HG03039 (cell line): ENCODE data around the gene BPTF.
A peak's percentile ranks its signal among the peaks of the same experiment; 100 is the strongest.
"Not testable (repeated sequence)": the region's sequence is repeated elsewhere in the genome, so short reads cannot be mapped to it uniquely, and the experiment has no call there.

Source experiments
- ATAC-seq: cut with Tn5 transposase; IDR thresholded peaks from one replicate; pipeline ENCODE4 v1.9.1; 2021; ENCODE audit warnings: mild to moderate bottlenecking, moderate library complexity; ENCODE audit not compliant: unreplicated experiment

The BPTF gene

DNA sequence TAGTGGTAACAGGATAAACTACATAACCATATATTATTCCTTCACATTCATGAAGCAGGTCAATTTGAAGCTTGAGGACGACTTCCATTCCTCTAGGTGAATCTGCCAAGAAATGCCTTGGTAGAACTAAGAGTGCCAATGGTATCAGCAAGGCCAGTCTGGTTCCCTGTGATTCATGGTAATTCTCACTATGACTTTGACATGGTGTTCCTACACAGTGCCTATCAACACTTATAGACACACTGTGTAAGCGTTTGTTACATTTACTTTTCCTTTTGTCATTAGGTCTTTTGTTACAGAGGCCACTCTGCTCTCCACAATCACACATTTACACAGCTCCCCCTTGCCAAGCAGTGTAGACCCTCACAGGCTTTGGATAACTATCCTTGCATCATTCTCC, 136.9 kb downstream of the BPTF start:
- ATAC-seq, result not testable (repeated sequence)

DNA sequence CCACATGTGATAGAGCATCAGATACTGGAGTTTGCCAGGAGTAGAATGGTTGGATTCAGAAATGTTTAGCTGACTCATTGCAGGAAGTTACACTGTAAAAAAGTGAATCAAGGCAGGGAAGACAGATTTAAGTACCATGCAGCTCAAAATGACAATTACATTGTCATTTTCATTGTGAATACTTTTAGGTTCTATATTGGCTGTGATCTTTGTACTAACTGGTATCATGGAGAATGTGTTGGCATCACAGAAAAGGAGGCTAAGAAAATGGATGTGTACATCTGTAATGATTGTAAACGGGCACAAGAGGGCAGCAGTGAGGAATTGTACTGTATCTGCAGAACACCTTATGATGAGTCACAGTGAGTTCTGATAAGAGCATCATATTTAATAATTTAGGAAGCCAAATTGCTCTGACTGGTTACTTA, 137.9 kb downstream of the BPTF start:
- peak; percentile 49 for ATAC-seq

DNA sequence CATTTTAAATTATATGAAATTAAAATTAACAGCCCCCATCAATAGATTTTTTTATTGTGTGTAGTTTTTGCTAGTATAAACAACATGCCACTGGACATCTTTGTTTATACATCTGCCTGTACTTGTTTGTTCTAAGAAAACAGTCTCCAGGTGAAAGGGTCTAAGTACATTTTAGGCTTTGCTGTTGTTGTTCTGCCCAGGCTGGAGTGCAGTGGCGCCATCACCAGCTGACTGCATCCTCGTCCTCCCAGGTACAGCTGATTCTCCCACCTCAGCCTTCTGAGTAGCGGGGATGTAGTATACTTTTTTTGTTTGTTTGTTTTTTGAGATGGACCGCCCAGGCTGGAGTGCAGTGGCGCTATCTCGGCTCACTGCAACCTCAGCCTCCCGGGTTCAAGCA, 145.5 kb downstream of the BPTF start:
- ATAC-seq, result no peak

DNA sequence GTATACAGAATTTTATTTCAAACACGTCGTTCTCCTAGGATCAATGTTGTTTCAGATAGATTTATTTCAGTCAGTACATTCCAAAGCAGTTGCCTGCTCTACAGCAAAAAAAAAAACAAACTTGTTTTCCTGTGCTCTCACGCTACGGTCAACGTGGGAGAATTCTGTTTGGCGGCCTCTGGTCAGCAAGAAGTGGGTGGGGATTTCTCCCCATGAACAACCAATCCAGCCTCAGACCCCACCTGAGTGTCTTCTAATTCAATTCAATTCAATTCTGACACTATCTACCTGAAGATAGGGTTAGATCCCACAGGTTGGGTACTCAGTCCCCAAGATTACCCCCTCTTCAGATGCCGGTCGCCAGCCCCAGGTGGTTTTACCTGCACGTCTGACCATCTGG, 148.9 kb downstream of the BPTF start:
- ATAC-seq, result no peak

DNA sequence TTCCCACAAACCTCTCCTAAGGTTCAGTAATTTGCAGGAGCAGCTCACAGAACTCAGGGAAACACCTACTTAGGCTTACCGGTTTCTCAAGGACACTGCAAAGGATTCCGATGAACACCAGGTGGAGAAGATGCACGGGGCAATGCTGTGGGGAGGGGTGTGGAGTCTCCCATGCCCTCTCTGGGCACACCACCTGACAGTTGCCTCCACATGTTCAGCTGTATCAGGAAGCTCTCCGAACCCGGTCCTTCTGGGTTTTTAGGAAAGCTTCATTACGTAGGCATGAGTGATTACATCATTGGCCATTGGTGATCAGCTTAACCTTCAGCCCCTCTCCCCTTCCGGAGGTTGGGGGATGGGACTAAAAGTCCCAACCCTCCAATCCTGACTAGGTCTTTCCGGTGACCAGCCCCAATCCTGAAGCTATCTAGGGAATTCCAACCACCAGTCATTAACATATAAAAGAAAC, 149.3 kb downstream of the BPTF start:
- ATAC-seq, result no peak

DNA sequence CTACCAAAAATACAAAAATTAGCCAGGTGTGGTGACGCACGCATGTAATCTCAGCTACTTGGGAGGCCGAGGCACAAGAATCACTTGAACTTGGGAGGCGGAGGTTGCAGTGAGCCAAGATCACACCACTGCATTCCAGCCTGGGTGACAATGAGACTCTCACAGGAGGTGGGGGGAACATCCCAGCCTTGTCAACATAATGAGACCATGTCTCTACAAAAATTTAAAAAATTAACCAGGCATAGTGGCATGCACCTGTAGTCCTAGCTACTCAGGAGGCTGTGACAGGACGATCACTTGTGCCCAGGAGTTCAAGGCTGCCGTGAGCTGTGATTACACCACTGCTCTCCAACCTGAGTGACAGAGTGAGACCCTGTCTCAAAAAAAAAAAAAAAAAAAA, 151.0 kb downstream of the BPTF start:
- not testable (repeated sequence) for ATAC-seq

DNA sequence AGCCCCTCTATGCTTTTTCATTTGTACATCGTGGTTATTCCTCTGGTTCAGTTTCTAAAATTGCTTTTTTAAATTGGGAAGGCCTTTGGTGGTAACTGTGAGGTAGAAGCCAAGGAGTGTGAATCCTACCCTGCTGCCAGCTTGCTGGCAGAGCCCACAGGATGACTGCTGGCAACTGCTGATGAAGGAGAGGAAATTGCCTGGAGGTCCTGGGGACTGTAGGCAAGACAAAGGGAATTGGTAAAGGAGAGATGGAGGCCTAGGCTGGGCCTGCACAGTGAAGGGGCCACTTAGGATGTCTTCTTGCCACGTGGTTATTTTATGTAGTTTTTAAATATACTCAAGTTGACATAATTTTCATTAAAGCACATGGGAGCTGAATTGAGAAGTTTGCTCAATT, 155.2 kb downstream of the BPTF start:
- ATAC-seq, result no peak

DNA sequence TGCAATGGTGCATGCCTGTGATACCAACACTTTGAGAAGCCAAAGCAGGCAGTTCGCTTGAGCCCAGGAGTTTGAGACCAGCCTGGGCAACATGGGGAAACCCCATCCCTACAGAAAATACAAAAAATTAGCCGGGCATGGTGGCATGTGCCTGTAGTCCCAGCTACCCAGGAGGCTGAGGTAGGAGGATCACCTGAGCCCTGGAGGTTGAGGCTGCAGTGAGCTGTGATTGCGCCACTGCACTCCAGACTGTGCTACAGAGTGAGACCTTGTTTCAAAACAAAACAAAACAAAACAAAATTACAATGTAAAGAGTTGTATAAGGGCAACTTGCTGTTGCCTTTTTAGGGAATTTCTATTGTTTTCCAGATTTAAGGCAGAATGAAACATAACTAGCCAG, 155.6 kb downstream of the BPTF start:
- ATAC-seq, result not testable (repeated sequence)

DNA sequence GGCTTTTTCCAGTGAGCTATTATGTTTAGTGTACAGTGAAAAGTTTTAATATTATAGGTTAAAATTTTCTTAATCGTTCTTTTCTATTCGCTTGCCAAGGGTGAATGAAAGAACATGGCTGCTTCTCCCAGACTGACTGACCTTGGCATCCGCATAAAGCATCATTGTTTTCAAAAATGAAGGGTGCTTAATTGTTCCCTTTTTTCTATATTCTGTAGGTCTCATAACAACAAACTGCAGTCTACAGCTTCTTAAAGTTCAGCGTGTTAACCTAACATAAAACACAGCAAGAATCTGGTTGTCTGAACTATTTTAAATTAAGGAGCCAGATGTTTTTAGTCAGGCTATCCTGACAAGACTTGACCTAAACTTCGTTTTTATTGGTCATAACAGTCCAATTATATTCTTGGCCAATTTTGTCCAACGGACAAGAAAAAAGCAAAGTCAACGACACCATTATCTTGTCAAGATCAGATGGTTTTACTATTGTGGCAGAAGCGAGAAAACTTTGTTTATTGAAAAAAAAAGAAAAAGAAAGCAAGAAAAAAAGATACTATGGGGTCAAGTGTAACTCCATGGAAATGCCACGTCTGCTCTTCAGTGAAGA, 156.8 kb downstream of the BPTF start:
- ATAC-seq, result no peak

DNA sequence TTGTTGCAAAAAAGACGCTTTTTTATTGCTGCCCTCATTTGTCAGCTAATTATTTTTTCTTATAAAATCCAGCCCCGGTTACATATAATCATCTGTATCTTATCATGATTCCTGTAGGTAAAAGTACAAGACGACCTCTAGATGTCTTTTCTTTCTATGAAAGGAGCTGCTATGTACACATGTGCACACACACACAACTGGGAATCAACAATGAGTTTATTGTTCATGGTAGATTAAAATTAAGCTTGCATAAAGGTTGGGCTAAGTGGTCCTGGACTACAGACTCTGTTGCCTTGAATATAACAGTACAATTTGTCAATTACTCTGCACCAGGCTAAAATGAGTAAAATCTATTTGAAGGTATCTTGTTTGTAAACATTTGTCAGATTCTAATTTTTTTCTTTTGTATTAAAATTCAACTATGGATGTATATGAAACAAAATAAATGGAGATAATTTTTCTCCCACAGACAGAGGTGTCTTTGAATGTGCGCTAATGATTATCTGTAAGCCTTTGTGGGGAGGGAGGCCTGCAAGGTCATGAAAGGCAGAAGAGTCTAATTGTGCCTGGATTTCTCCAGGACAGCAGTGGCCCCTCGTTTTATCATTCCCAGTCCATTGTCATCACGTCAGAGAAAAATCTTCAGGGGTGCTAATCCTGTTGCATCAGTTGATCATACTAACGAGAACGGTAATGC, 157.5 kb downstream of the BPTF start:
- no peak for ATAC-seq

DNA sequence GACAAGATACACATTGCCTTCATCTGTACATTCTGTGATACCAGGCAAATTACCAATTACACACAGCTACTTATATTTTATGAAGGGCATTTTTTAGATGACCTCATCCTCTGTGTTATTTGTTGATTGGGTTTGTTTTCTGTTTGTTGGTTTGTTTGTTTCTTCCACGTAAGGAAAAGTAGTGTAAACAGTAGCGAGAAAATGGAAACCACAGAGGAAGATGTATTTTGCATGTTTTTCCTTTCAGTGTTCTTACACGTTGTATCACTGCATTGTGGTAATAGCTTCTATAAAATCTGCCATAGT, 158.0 kb downstream of the BPTF start:
- ATAC-seq, result no peak

DNA sequence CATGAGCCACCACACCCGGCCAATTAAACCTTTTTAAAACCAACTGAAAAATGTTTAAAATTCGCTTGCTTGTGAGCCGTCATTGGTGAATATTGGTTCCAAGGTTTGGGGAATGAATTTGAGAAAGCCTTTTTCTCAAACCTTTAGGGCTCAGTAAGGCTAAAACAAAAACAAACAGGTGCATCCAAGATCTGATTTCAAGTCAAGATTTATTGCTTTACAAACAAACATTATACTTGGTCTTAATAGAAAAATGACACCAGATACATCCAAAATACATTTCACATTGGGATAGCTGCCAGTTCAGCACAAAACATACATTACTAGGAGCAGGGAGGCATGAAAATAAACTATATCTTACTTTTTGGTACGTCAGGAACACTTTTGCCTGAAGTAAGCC, 165.6 kb downstream of the BPTF start:
- no peak for ATAC-seq

DNA sequence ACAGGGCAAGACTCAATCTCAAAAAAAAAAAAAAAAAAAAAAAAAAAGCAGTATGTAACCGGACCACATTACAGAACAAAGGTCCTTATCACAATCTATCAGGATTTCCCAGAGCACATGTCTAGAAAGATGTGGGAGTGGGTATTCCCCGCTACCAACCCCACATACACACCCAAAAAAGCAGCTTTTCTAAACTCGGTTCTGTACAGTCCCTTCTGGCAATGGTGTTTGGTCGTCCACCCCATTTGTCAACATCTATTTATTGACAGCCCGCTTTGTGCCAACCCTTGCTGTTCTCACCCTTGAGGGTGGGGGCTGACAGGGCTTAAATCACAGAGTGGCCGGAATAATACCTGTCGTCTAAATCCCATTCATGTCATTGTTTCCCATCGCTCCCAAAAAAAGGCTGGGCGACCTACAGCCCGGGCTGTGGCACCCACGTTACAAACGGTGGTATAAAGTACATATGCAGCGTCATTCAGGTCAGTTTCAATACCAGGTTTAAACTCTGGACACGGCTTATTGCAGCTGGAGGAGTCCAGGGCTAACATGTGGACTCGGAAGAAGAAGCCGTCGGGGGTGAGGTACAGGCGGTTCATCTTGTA, 167.3 kb downstream of the BPTF start:
- ATAC-seq, result no peak

DNA sequence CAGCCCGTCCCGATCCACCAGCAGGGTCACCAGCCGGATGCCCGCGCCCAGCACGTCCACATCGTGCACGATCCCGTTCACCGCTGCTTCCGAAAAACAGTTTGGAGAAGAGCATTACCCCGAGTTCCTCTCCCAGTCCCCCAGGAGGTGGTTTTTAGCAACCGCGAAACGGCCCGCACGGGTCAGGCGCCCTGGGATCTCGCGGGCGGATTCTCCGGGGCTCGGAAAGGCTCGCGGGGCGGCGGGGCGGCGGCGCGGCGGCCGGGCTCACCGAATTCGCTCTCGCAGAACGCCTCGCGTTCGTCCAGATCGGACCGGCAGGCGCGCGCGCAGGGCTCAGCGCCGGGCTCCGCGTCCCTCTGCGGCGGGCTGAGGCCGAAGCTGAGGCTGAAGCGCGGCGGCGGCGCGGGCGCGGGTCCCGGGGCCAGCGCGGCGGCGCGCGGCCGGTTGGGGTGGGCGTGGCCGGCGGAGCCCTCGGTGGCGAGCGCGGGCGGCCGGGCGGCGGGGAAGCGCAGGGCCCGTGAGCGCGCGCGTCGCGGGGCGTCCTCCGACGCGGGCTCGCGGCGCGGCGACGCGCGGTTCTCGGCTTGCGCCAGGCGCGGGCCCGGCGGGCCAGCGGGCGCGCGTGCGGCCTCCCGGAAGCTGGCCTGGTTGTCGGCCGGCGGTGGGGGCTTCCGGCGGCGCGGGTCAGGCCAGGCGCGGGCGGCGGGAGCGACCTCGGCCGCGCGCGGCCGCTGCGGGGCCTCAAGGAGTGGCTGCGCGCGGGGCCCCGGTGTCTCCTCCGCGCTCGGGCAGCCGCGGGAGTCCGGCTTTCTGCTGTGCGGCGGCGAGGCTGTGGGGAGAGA, 168.1 kb downstream of the BPTF start:
- peak; percentile 66 for ATAC-seq

DNA sequence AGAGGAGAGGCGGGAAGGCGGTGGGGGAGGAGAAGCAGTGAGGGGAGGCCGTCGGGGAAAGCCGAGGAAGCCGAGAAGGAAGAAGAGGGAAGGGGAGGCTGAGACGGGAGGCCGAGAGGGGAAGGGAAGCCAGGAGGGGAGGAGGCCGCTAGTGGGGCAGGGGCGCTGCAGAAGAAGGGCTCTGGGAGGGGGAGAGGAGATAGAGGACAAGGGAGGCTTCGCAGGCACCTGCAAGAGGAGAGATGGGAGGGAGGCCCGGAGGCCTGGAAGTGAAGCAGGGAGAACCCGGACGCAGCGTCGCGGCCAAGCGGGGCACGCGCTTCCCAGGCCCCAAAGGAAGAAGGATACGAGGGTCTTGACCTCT, 168.7 kb downstream of the BPTF start:
- ATAC-seq, result no peak

DNA sequence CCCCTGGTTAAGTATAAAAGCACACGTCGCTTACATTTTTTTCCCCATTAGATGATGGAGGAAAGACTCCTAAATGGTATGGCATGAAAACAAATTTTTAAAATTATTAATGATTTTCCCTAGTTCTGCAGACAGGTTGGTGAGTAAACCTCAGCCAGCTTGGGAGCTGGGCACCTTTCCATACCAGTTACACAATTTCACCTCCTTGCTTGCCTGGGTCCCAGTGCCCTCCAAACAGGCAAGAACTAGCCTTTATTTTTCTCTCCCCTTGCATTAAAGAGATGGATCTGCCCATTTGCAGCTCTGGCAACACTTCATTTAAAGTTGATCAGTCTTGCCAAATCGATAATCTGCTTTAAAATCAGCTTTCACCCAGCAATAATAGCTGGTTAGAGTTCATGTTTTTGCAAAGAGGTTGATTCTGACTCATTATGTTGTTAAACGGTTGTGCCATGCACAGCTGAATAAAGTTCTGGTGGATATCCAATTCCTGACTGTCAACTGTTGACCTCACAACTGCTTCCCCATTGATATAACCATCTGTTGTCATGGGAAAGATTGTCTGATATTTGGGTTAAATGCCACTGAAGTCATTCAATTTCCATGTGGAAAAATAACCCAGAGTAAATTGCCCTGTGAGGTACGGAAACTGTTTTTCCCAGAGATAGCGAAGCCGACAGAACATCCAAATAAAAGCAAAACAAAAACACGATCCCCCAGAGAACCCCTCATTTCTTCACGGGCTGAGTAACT, 169.7 kb downstream of the BPTF start:
- no peak for ATAC-seq

DNA sequence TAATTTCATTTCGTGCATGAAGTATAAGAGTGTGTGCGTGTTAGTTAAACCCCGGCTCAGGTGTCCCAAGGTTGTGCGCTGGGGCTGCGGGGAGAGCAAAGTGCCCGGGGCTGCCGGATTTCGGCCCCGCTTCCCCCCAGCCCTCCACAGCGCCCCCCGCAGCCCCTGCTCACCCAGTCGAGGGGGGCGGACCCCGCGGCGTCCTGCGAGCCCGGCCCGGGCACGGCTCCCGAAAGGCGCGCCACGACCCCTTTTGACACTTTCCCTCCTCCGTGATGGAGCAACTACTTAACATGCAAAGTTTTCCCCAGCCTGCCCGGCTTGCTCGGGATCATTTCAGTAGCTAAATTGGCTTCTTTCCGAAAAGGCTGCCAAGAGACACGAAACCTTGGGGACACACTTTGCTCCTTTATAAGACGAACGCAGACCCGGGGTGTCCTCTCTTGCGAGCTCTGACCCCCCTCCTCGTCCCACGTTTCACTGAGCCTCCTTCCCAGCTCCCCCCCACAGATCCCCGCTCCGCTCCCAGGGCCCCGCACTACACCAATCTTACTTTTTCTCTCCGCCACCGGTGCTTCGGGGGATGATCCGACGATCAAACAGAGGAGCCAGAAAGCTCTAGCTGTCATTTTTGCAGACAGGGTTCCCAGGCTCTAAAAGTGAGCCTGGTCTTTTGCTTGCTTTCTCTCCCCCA, 170.4 kb downstream of the BPTF start:
- no peak for ATAC-seq

DNA sequence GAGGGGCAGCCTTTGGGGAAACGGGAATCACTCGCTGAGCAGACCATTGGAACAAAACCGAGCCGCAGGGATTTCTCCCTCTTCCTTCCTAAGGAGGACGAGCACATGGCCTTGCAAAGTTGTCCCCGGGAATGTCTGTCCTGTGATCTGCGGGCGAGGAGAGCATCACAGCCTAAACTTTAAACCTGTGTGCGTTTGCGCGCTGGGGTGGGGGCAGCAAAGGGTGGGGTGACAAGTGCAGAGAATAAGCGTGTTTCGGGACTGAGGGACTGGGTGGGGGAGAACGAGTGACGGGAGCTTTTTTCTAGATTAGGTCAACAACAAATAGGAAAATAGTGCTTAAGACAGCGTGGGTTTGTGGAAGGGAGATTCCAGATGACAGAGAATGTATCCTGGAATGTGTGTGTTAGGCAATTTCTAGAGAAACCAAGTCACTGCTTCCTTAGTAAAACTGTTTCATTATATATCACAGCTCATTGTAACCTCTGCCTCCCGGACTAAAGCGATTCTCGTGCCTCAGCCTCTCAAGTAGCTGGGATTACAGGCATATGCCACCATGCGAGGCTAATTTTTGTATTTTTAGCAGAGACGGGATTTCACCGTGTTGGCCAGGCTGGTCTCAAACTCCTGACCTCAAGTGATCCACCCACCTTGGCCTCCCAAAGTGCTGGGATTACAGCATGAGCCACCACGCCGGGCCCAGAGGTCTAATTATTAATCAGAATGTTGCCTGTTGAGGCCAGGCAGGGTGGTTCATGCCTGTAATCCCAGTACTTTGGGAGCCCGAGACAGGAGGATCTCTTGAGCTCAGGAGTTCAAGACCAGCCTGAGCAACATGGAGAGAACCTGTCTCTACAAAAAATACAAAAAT, 171.2 kb downstream of the BPTF start, which contains the start of gene C17orf58:
C17orf58 (minus strand) TSS at position 169 of the 871 bp plus-strand sequence. CDS start 271 bp downstream, outside the sequence.
- not testable (repeated sequence) for ATAC-seq

DNA sequence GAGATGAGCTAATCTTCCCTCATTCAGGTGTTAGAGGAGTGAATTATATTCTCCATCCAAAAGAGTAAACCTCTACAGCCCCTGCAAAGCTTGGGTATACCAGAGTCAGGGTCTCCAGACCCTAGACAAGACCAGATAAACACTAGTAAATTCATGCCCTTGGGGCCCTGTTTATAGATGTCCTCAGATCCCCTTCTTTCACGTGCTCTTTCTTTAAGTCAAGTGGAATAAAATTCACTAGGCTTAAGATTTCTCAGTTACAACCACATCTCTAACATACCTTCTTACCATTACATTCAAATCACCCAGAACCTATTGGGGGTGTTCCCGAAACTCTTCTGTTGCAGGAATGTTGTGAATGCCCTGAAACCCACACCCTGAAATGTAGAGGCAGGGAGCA, 173.2 kb downstream of the BPTF start:
- ATAC-seq, result no peak
